Body of pancreas (tissue), 4 donors: Measurements from ENCODE around the gene EFNA5.

Experiments used
- POLR2A ChIP-seq, 3 donors: fragments of 450-650 bp; IDR thresholded peaks; one replicate each; pipeline ENCODE4 v1.6.1; 2016; ENCODE audit warnings: antibody characterized with exemption in 3 of 3, mild to moderate bottlenecking in 2 of 3
- TF ChIP-seq, protein P1 (sequence below), 7 experiments: fragments of 450-650 bp in 4 of 7; fragments of 200-600 bp in 3 of 7; sonication (generic) in 3 of 7; IDR thresholded peaks; one replicate each; pipeline ENCODE4 v1.5.1; 2016 to 2019; ENCODE audit warnings: antibody characterized with exemption in 7 of 7

DNA sequence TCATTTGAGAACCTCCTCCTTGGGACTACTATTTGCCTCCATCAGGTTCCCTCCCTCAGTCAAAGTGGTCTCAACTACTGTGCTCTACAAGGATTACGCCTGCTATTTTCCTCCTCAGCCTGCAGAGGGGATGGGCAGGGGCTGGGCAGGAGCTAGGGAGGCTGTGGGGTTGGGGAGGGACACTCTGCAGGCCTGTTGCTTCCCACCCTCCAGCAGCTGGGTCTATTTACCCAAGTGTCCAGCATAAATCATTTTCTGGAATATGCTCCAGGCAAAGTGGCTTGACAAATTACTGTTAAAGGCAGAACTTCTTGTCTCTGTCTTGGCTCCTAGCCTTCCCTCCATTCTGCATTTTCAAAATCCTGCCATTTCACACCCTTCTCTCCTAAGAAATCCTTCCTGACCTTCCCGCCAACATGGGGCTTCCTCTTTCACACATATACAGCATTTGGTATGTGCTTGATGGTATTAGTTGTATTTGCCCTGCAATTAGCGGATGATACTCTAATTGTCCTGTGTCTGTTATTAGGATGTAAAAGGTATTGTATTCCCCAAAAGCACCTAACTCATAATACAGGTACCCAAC, 106.7 kb downstream of the EFNA5 start:
- TF ChIP-seq POLR2A (IDR thresholded peaks at IDR 0.05) = no peak
- TF ChIP-seq, protein P1, sequence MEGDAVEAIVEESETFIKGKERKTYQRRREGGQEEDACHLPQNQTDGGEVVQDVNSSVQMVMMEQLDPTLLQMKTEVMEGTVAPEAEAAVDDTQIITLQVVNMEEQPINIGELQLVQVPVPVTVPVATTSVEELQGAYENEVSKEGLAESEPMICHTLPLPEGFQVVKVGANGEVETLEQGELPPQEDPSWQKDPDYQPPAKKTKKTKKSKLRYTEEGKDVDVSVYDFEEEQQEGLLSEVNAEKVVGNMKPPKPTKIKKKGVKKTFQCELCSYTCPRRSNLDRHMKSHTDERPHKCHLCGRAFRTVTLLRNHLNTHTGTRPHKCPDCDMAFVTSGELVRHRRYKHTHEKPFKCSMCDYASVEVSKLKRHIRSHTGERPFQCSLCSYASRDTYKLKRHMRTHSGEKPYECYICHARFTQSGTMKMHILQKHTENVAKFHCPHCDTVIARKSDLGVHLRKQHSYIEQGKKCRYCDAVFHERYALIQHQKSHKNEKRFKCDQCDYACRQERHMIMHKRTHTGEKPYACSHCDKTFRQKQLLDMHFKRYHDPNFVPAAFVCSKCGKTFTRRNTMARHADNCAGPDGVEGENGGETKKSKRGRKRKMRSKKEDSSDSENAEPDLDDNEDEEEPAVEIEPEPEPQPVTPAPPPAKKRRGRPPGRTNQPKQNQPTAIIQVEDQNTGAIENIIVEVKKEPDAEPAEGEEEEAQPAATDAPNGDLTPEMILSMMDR (IDR thresholded peaks at IDR 0.05) = no peak
